Stomach (tissue), 4 donors: ENCODE measurements around the gene DEPP1.

ENCODE experiments used
- EP300 ChIP-seq: sonication (generic); formaldehyde crosslinking; IDR thresholded peaks from one replicate; pipeline ENCODE4 v1.6.1; 2017; ENCODE audit warnings: antibody characterized with exemption
- POLR2A ChIP-seq, 4 donors: fragments of 450-650 bp; IDR thresholded peaks; one replicate each; pipeline ENCODE4 v1.6.1; 2016; ENCODE audit warnings: antibody characterized with exemption in 4 of 4, control low read depth in 2 of 4, mild to moderate bottlenecking in 1 of 4, moderate library complexity in 1 of 4
- TF ChIP-seq, protein P1 (sequence below), 7 experiments: fragments of 450-650 bp in 4 of 7; fragments of 200-600 bp in 3 of 7; sonication (generic) in 3 of 7; IDR thresholded peaks; one replicate each; pipeline ENCODE4 v1.5.1; 2016 to 2019; ENCODE audit warnings: antibody characterized with exemption in 7 of 7, control low read depth in 2 of 7, mild to moderate bottlenecking in 1 of 7

DNA sequence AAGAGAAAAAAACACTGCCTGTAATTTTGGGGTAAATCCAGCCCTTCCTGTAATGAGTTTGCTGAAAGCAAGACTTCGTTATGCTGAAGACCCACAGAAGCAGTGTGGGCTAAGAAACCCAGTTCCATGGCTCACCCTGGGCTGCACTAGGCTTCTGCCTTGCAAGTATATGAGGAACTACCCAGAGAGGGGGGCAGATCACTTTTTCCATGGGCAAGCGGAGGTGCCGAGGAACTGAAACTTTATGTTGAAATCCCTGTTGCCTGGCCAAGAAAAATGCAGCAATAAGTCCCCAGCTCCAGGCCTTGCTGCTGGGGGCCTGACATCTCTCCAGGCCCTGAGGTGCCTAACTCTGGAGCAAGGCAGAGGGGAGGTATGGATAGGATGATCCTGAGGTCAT is 10.5 kb downstream of the DEPP1 start:
- TF ChIP-seq, protein P1, sequence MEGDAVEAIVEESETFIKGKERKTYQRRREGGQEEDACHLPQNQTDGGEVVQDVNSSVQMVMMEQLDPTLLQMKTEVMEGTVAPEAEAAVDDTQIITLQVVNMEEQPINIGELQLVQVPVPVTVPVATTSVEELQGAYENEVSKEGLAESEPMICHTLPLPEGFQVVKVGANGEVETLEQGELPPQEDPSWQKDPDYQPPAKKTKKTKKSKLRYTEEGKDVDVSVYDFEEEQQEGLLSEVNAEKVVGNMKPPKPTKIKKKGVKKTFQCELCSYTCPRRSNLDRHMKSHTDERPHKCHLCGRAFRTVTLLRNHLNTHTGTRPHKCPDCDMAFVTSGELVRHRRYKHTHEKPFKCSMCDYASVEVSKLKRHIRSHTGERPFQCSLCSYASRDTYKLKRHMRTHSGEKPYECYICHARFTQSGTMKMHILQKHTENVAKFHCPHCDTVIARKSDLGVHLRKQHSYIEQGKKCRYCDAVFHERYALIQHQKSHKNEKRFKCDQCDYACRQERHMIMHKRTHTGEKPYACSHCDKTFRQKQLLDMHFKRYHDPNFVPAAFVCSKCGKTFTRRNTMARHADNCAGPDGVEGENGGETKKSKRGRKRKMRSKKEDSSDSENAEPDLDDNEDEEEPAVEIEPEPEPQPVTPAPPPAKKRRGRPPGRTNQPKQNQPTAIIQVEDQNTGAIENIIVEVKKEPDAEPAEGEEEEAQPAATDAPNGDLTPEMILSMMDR (IDR thresholded peaks at IDR 0.05) = no peak
- no peak for TF ChIP-seq POLR2A (IDR thresholded peaks at IDR 0.05)
- no peak for TF ChIP-seq EP300
